Measurements from ENCODE around the gene GPC5. TPM values are rescaled to one million over a fixed set of nuclear protein-coding genes. Genes with fewer than 3 reads are reported as not detected.

GPC5 gene
- total RNA-seq, 2 experiments from 2014 or later, result 2.4 TPM; not detected in 1

GRCh38 chr13:91639330-91639729 lies 240.9 kb downstream of the GPC5 start:
- H3K4me1 ChIP-seq (ENCODE audit: insufficient read depth, low read length, poor library complexity, severe bottlenecking), result no peaks in the 10 kb centered on the region
- no peak overlapping the region for H3K4me3 ChIP-seq (ENCODE audit: low read depth, low read length, poor library complexity, severe bottlenecking)
- no peaks in the 10 kb centered on the region for H4K20me1 ChIP-seq (ENCODE audit: insufficient read depth, low read length)
- DNase-seq (ENCODE audit: low spot score), result no peak
- H2AFZ ChIP-seq (ENCODE audit: low read length), result no peak overlapping the region
- BruUV-seq (replicated peaks), result no TSS peak
- intact Hi-C loops (cut with micrococcal nuclease; ENCODE audit: unreplicated experiment), result loop anchor here (2.0 kb wide), 1 partner anchor 51 kb away; no protein-coding TSS in a partner anchor
- ChIA-PET CTCF (ENCODE audit: unreplicated experiment) (no interaction called here), POLR2A (interaction anchor here (0.6 to 1.4 kb wide), 6 partner anchors 9 to 160 kb away, joined by 3 to 12 read pairs (median 4); no protein-coding TSS in a partner anchor)
- H3K36me3 ChIP-seq (ENCODE audit: insufficient read depth, low read length), result no peaks in the 10 kb centered on the region
- no peaks in the 10 kb centered on the region for H3K9me3 ChIP-seq (ENCODE audit: low read length)
- 0 out of 2 replicates have a peak, but pooled peaks cover 5% of the 10 kb centered on the region for H3K9me2 ChIP-seq (ENCODE audit: insufficient read depth, low read length)
- H3K27ac ChIP-seq (ENCODE audit: low read depth, low read length, poor library complexity, severe bottlenecking), result no peak overlapping the region
- TF ChIP-seq CTCF (conservative IDR thresholded peaks at IDR 0.05; ENCODE audit: low read length) (no peak), EZH2phosphoT487 (IDR thresholded peaks at IDR 0.05; ENCODE audit: borderline replicate concordance, low read depth, low read length) (no peak)
- no peaks in the 10 kb centered on the region for H3K79me2 ChIP-seq (ENCODE audit: insufficient read depth, low read depth, low read length)
- no peak overlapping the region for H3K4me2 ChIP-seq (ENCODE audit: low read length)

GRCh38 chr13:91643394-91643793 lies 245.0 kb downstream of the GPC5 start:
- Histone ChIP-seq H3K9me3 (ENCODE audit: low read length) (no peaks in the 10 kb centered on the region), H3K4me3 (ENCODE audit: low read depth, low read length, poor library complexity, severe bottlenecking) (no peak overlapping the region), H3K27ac (ENCODE audit: low read depth, low read length, poor library complexity, severe bottlenecking) (no peak overlapping the region), H3K79me2 (ENCODE audit: insufficient read depth, low read depth, low read length) (no peaks in the 10 kb centered on the region), H3K4me2 (ENCODE audit: low read length) (no peak overlapping the region), H3K36me3 (ENCODE audit: insufficient read depth, low read length) (no peaks in the 10 kb centered on the region), H3K9me2 (ENCODE audit: insufficient read depth, low read length) (0 out of 2 replicates have a peak, but pooled peaks cover 5% of the 10 kb centered on the region), H2AFZ (ENCODE audit: low read length) (no peak overlapping the region), H3K4me1 (ENCODE audit: insufficient read depth, low read length, poor library complexity, severe bottlenecking) (no peaks in the 10 kb centered on the region), H4K20me1 (ENCODE audit: insufficient read depth, low read length) (no peaks in the 10 kb centered on the region)
- intact Hi-C loops (cut with micrococcal nuclease; ENCODE audit: unreplicated experiment), result no loop called here
- ChIA-PET CTCF (ENCODE audit: unreplicated experiment) (no interaction called here), POLR2A (interaction anchor here (0.7 to 2.6 kb wide), 13 partner anchors 13 to 498 kb away, joined by 3 to 14 read pairs (median 3); no protein-coding TSS in a partner anchor)
- DNase-seq (ENCODE audit: low spot score), result no peak
- no TSS peak for BruUV-seq (replicated peaks)
- no peak for TF ChIP-seq EZH2phosphoT487 (IDR thresholded peaks at IDR 0.05; ENCODE audit: borderline replicate concordance, low read depth, low read length)
- no peak for TF ChIP-seq CTCF (conservative IDR thresholded peaks at IDR 0.05; ENCODE audit: low read length)

- CTCF ChIA-PET (ENCODE audit: unreplicated experiment), result interaction anchor here (1.0 kb wide), 1 partner anchor 68 kb away, joined by 3 read pairs; no protein-coding TSS in a partner anchor
- H2AFZ ChIP-seq (ENCODE audit: low read length), result no peak overlapping the region
- no peaks in the 10 kb centered on the region for H3K9me3 ChIP-seq (ENCODE audit: low read length)
- POLR2A ChIA-PET, result interaction anchor here (0.9 to 2.6 kb wide), 9 partner anchors 14 to 373 kb away, joined by 3 to 14 read pairs (median 3); no protein-coding TSS in a partner anchor
- no peaks in the 10 kb centered on the region for H3K9me2 ChIP-seq (ENCODE audit: insufficient read depth, low read length)
- no peaks in the 10 kb centered on the region for H3K79me2 ChIP-seq (ENCODE audit: insufficient read depth, low read depth, low read length)
- BruUV-seq (replicated peaks), result no TSS peak
- H3K4me2 ChIP-seq (ENCODE audit: low read length), result no peak overlapping the region
- intact Hi-C loops (cut with micrococcal nuclease; ENCODE audit: unreplicated experiment), result no loop called here
- no peak for DNase-seq (ENCODE audit: low spot score)
- H3K36me3 ChIP-seq (ENCODE audit: insufficient read depth, low read length), result no peaks in the 10 kb centered on the region
- H3K4me1 ChIP-seq (ENCODE audit: insufficient read depth, low read length, poor library complexity, severe bottlenecking), result no peaks in the 10 kb centered on the region
- no peak overlapping the region for H3K4me3 ChIP-seq (ENCODE audit: low read depth, low read length, poor library complexity, severe bottlenecking)
- H4K20me1 ChIP-seq (ENCODE audit: insufficient read depth, low read length), result no peaks in the 10 kb centered on the region
- TF ChIP-seq CTCF (conservative IDR thresholded peaks at IDR 0.05; ENCODE audit: low read length) (no peak), EZH2phosphoT487 (IDR thresholded peaks at IDR 0.05; ENCODE audit: borderline replicate concordance, low read depth, low read length) (no peak)
- no peak overlapping the region for H3K27ac ChIP-seq (ENCODE audit: low read depth, low read length, poor library complexity, severe bottlenecking)
Measured at GRCh38 chr13:91644806-91645205, 246.4 kb downstream of the GPC5 start.

Data from OCI-LY7 (cell line).